Measurements from ENCODE around the gene NOS1AP.

DNA sequence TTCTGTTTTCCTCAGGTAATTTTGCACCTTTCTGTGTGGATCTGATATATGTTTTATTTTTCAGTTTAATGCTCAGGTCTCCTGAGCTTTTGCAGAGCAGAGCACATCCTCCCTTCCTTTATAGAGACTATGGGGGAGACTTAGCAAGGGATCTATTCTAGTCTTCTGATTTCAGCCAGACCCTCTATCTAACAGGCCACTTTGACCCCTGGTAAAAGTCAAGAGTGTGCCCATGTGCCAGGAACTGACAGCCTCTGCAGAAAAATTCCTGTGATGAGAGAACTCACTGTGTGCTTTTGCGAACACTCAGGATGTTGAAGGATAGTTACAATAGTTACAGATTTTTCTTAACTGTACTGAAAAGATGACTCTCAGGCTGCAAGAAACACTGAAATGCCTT lies 123.3 kb downstream of the NOS1AP start:
- TF ChIP-seq, protein P1, sequence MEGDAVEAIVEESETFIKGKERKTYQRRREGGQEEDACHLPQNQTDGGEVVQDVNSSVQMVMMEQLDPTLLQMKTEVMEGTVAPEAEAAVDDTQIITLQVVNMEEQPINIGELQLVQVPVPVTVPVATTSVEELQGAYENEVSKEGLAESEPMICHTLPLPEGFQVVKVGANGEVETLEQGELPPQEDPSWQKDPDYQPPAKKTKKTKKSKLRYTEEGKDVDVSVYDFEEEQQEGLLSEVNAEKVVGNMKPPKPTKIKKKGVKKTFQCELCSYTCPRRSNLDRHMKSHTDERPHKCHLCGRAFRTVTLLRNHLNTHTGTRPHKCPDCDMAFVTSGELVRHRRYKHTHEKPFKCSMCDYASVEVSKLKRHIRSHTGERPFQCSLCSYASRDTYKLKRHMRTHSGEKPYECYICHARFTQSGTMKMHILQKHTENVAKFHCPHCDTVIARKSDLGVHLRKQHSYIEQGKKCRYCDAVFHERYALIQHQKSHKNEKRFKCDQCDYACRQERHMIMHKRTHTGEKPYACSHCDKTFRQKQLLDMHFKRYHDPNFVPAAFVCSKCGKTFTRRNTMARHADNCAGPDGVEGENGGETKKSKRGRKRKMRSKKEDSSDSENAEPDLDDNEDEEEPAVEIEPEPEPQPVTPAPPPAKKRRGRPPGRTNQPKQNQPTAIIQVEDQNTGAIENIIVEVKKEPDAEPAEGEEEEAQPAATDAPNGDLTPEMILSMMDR (IDR thresholded peaks at IDR 0.05; ENCODE audit: low read length): no peak
- TF ChIP-seq EZH2 (IDR thresholded peaks at IDR 0.05; ENCODE audit: borderline replicate concordance, low read length): no peak

All from OCI-LY1 (cell line).